Panc1 (cell line): ENCODE measurements around the gene ANKRD34A. TPM values are rescaled to one million over a fixed set of nuclear protein-coding genes. Genes with fewer than 3 reads are reported as not detected.

Experiments
- ATAC-seq: fragments of 200-7000 bp; cut with Tn5 transposase; 2 replicates; pipeline ENCODE4 v1.9.1; 2020; ENCODE audit warnings: mild to moderate bottlenecking, moderate library complexity
- BruUV-seq: library from RNA; stranded (reverse); fragments of 400-500 nt; replicated peaks from 2 replicates; lab custom pipeline; 2021; lab: Mats Ljungman, UMichigan
- CTCF ChIA-PET: fragments of 300-600 bp; sonication (Branson Sonifier 250); formaldehyde crosslinking; loops from one replicate; lab custom pipeline; 2022; ENCODE audit warnings: antibody characterized with exemption; lab: Charles Lee
- POLR2A ChIA-PET: fragments of 300-600 bp; sonication (Branson Sonifier 250); formaldehyde crosslinking; loops from one replicate; lab custom pipeline; 2022; ENCODE audit warnings: antibody characterized with exemption; lab: Charles Lee
- DNase-seq: peaks from one replicate; pipeline ENCODE4 v3.0.0-alpha.2; 2010; ENCODE audit warnings: low read depth, low spot score
- H3K27ac ChIP-seq: 2 replicates; pipeline ENCODE4 v1.5.1; 2011; ENCODE audit warnings: mild to moderate bottlenecking, low read length, inconsistent platforms
- H3K27me3 ChIP-seq: fragments of 200-500 bp; sonication (Bioruptor generic); 2 replicates; pipeline ENCODE4 v1.6.0; 2014; ENCODE audit warnings: low read length, inconsistent platforms; ENCODE audit not compliant: control insufficient read depth, insufficient read depth
- H3K36me3 ChIP-seq: fragments of 200-500 bp; sonication (Bioruptor generic); 2 replicates; pipeline ENCODE4 v1.5.1; 2014; ENCODE audit warnings: inconsistent platforms, mild to moderate bottlenecking, low read length, moderate library complexity; ENCODE audit not compliant: control insufficient read depth, insufficient read depth
- H3K4me1 ChIP-seq: 2 replicates; pipeline ENCODE4 v1.5.1; 2011; ENCODE audit warnings: inconsistent platforms, mild to moderate bottlenecking, low read length, moderate library complexity; ENCODE audit not compliant: control insufficient read depth, insufficient read depth
- H3K4me3 ChIP-seq, 2 experiments: 2 replicates each; pipeline ENCODE4 v1.5.1; 2011 to 2012; ENCODE audit warnings: low read depth in 2 of 2, low read length in 2 of 2, mild to moderate bottlenecking in 2 of 2, inconsistent platforms in 1 of 2, moderate library complexity in 1 of 2
- H3K9me3 ChIP-seq: fragments of 200-500 bp; sonication (Bioruptor generic); 2 replicates; pipeline ENCODE4 v1.5.1; 2014; ENCODE audit warnings: low read depth, mild to moderate bottlenecking, inconsistent platforms, low read length, moderate library complexity; ENCODE audit not compliant: control insufficient read depth, insufficient read depth
- CTCF ChIP-seq: fragments of 450-650 bp; IDR thresholded peaks from 2 replicates; pipeline ENCODE4 v1.5.1; 2017; ENCODE audit warnings: mild to moderate bottlenecking
- POLR2AphosphoS5 ChIP-seq: IDR thresholded peaks from 2 replicates; pipeline ENCODE4 v1.6.1; 2012; ENCODE audit warnings: mild to moderate bottlenecking, low read depth, low read length, moderate library complexity
- REST ChIP-seq, 2 experiments: IDR thresholded peaks; 2 replicates each; pipeline ENCODE4 v1.6.1; 2011 to 2012; ENCODE audit warnings: low read depth in 2 of 2, control low read depth in 1 of 2, low read length in 1 of 2, mild to moderate bottlenecking in 1 of 2, moderate library complexity in 1 of 2; ENCODE audit not compliant: insufficient read depth in 1 of 2
- SIN3A ChIP-seq: IDR thresholded peaks from 2 replicates; pipeline ENCODE4 v1.6.1; 2012; ENCODE audit warnings: low read depth, mild to moderate bottlenecking, low read length, moderate library complexity, borderline replicate concordance; ENCODE audit not compliant: insufficient read depth
- TCF7L2 ChIP-seq: IDR thresholded peaks from 2 replicates; pipeline ENCODE4 v1.6.1; 2011; ENCODE audit warnings: mild to moderate bottlenecking, low read depth, low read length, inconsistent platforms
- in situ Hi-C: cut with HindIII; loops from 2 replicates; pipeline ENCODE4 v1.10.0; 2016; ENCODE audit warnings: low sequenced_read_pairs, low pct_unique_long_range_greater_than_20kb
- intact Hi-C: fragments of 100-400 bp; cut with micrococcal nuclease; formaldehyde crosslinking; loops from one replicate; pipeline ENCODE4 v1.10.0; 2022; ENCODE audit not compliant: unreplicated experiment
- total RNA-seq: library from RNA; stranded (reverse); gene quantifications from one replicate; pipeline ENCODE4 v1.2.1, GENCODE V29; 2021; ENCODE audit not compliant: unreplicated experiment

The ANKRD34A gene
- total RNA-seq, 1 experiment from 2014 or later: 1.4 TPM

DNA sequence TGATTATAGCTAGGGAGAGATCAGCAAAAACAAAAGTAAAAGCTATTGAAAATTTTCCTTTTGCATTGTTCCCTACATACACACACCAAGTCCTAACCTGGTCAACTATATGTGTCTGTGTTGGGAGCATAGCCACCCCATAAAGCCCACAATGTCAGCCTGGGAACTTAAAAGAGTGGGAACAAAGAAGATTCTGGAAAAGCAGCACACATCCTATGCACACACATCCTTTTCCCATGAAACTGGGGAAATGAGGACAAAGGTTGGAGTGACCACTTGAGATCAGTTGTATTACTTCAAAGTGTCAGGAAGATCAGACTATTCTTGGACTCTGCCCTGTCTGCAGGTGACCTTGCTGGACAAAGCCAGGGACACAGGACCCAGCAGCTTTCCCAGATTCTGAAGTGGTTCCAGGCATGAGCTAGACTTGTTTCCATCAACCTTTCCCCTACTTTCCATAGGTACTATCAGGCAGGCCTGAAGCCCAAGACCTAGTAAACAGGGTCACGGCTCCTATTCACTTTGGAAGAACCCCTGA lies 16.2 kb upstream of the ANKRD34A start:
- CTCF ChIA-PET: interaction anchor here (0.7 kb wide), 1 partner anchor 134 kb away, joined by 7 read pairs; no protein-coding TSS in a partner anchor
- ATAC-seq (no peak), DNase-seq (no peak)
- BruUV-seq: no TSS peak
- in situ Hi-C loops (no loop called here), intact Hi-C loops (no loop called here)
- no peak overlapping the region for H3K4me3 ChIP-seq
- no peak overlapping the region for H3K27ac ChIP-seq
- POLR2A ChIA-PET: no interaction called here
- no peaks in the 10 kb centered on the region for H3K36me3 ChIP-seq
- H3K4me1 ChIP-seq: 0 out of 2 replicates have a peak, but pooled peaks cover 4% of the 10 kb centered on the region
- no peak for TF ChIP-seq TCF7L2
- no peak for TF ChIP-seq POLR2AphosphoS5
- no peak for TF ChIP-seq SIN3A
- no peak for TF ChIP-seq CTCF
- no peak for TF ChIP-seq REST (IDR thresholded peaks at IDR 0.05; ENCODE audit: insufficient read depth in 1 of 2, low read depth in 2 of 2, low read length in 1 of 2)
- no peaks in the 10 kb centered on the region for H3K9me3 ChIP-seq
- no peaks in the 10 kb centered on the region for H3K27me3 ChIP-seq

GRCh38 chr1:145979746-145980456 lies 15.5 kb upstream of the ANKRD34A start:
- no peak for ATAC-seq
- Histone ChIP-seq H3K4me1 (0 out of 2 replicates have a peak, but pooled peaks cover 4% of the 10 kb centered on the region), H3K27me3 (no peaks in the 10 kb centered on the region), H3K36me3 (no peaks in the 10 kb centered on the region), H3K4me3 (no peak overlapping the region), H3K9me3 (no peaks in the 10 kb centered on the region), H3K27ac (no peak overlapping the region)
- in situ Hi-C loops: no loop called here
- TF ChIP-seq POLR2AphosphoS5: no peak
- TF ChIP-seq CTCF: no peak
- TF ChIP-seq TCF7L2: no peak
- TF ChIP-seq REST (IDR thresholded peaks at IDR 0.05; ENCODE audit: insufficient read depth in 1 of 2, low read depth in 2 of 2, low read length in 1 of 2): no peak
- no peak for TF ChIP-seq SIN3A
- CTCF ChIA-PET: interaction anchor here (0.7 kb wide), 1 partner anchor 133 kb away, joined by 7 read pairs; no protein-coding TSS in a partner anchor
- BruUV-seq: no TSS peak
- POLR2A ChIA-PET: interaction anchor here (0.6 kb wide), 1 partner anchor 111 kb away, joined by 3 read pairs; no protein-coding TSS in a partner anchor
- intact Hi-C loops: loop anchor here (5.0 kb wide), 1 partner anchor 32 kb away; no protein-coding TSS in a partner anchor
- DNase-seq: no peak
